ENCODE measurements around the gene SLC47A2.

SLC47A2 gene

DNA sequence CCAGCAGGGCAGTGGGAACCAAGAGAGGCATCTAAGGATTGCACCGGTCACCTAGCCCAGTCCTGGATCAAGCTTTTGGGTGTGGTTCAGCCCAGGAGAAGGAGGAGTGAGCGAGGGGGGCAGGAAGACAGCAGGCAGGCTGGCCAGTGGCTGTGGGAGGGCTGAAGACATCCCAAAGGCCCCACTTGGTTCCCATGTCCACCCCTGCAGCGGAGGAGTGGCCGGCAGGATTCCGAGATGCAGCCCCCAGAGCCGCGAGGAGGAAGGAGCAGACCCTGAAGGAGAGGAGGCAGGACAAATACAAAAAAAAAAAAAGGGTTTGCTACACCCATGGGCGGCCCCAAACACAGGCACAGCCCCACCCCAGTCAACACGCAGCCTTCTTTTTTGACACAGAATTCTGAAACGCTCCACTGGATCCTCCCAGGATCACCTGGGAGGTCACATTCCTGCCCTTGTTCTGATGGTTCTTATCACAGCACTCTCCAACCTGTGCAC lies 1.1 kb upstream of the SLC47A2 start:
- TF ChIP-seq POLR2AphosphoS5 (IDR thresholded peaks at IDR 0.05; ENCODE audit: low read depth, low read length), result no peak
- no peak for TF ChIP-seq SIN3A (IDR thresholded peaks at IDR 0.05; ENCODE audit: borderline replicate concordance, insufficient read depth, low read length)
- TF ChIP-seq FOXP2 (optimal IDR thresholded peaks at IDR 0.05; ENCODE audit: borderline replicate concordance, extremely low read depth, extremely low read length, insufficient read depth), result no peak
- TF ChIP-seq TAF1 (IDR thresholded peaks at IDR 0.05; ENCODE audit: borderline replicate concordance, insufficient read depth, low read length), result no peak
- no peak for TF ChIP-seq REST (IDR thresholded peaks at IDR 0.05; ENCODE audit: insufficient read depth in 1 of 2, low read depth in 2 of 2, low read length in 2 of 2)

- no peak for TF ChIP-seq SIN3A (IDR thresholded peaks at IDR 0.05; ENCODE audit: borderline replicate concordance, insufficient read depth, low read length)
- TF ChIP-seq TAF1 (IDR thresholded peaks at IDR 0.05; ENCODE audit: borderline replicate concordance, insufficient read depth, low read length), result no peak
- TF ChIP-seq REST (IDR thresholded peaks at IDR 0.05; ENCODE audit: insufficient read depth in 1 of 2, low read depth in 2 of 2, low read length in 2 of 2), result no peak
- no peak for TF ChIP-seq POLR2AphosphoS5 (IDR thresholded peaks at IDR 0.05; ENCODE audit: low read depth, low read length)
- TF ChIP-seq FOXP2 (optimal IDR thresholded peaks at IDR 0.05; ENCODE audit: borderline replicate concordance, extremely low read depth, extremely low read length, insufficient read depth), result no peak
Measured at GRCh38 chr17:19717031-19717360, 612 bp upstream of the SLC47A2 start.

GRCh38 chr17:19714542-19715411 lies 1.6 kb downstream of the SLC47A2 start:
- TF ChIP-seq POLR2AphosphoS5 (IDR thresholded peaks at IDR 0.05; ENCODE audit: low read depth, low read length), result no peak
- TF ChIP-seq FOXP2 (optimal IDR thresholded peaks at IDR 0.05; ENCODE audit: borderline replicate concordance, extremely low read depth, extremely low read length, insufficient read depth), result no peak
- TF ChIP-seq SIN3A (IDR thresholded peaks at IDR 0.05; ENCODE audit: borderline replicate concordance, insufficient read depth, low read length), result no peak
- no peak for TF ChIP-seq TAF1 (IDR thresholded peaks at IDR 0.05; ENCODE audit: borderline replicate concordance, insufficient read depth, low read length)
- TF ChIP-seq REST (IDR thresholded peaks at IDR 0.05; ENCODE audit: insufficient read depth in 1 of 2, low read depth in 2 of 2, low read length in 2 of 2), result no peak

DNA sequence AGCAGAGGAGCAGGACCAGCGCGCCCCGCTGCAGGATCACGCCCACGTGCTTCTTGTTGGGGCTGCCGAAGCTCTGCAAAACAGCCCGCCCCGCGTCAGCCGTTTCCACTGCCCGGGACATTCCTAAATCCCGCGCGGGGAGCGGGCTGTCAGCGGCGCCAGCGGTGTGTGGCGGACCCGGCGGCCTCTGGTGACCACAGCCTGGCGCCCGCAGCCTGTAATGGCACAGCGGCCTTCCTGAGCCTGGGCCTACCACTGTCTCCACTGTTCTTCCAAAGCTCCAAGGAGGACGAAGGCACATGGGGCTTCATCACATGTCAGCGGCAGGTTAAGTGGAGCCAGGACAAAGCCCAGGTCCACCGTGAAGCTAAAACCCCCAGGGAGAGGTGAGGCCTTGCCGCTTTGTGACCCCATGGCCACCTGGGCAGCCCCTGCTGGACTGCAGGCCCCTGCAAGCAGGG lies 2.5 kb downstream of the SLC47A2 start:
- no peak for TF ChIP-seq FOXP2 (optimal IDR thresholded peaks at IDR 0.05; ENCODE audit: borderline replicate concordance, extremely low read depth, extremely low read length, insufficient read depth)
- TF ChIP-seq REST (IDR thresholded peaks at IDR 0.05; ENCODE audit: insufficient read depth in 1 of 2, low read depth in 2 of 2, low read length in 2 of 2), result no peak
- TF ChIP-seq SIN3A (IDR thresholded peaks at IDR 0.05; ENCODE audit: borderline replicate concordance, insufficient read depth, low read length), result no peak
- TF ChIP-seq POLR2AphosphoS5 (IDR thresholded peaks at IDR 0.05; ENCODE audit: low read depth, low read length), result no peak
- TF ChIP-seq TAF1 (IDR thresholded peaks at IDR 0.05; ENCODE audit: borderline replicate concordance, insufficient read depth, low read length), result no peak

Measured in PFSK-1 (cell line).